Hepatocyte (in vitro differentiated cells): Measurements from ENCODE around the gene ARMH3. TPM values are rescaled to one million over a fixed set of nuclear protein-coding genes. Genes with fewer than 3 reads are reported as not detected.

Source experiments
- DNase-seq: peaks from one replicate; pipeline ENCODE4 v3.0.0-alpha.2; 2016; ENCODE audit warnings: low spot score
- H2AFZ ChIP-seq: fragments of 200-600 bp; sonication (generic); 2 replicates; pipeline ENCODE4 v1.6.0; 2016; ENCODE audit warnings: antibody characterized with exemption, mild to moderate bottlenecking
- H3K27ac ChIP-seq: fragments of 200-600 bp; sonication (generic); 2 replicates; pipeline ENCODE4 v1.5.1; 2016; ENCODE audit warnings: mild to moderate bottlenecking
- H3K27me3 ChIP-seq: fragments of 200-600 bp; sonication (generic); 2 replicates; pipeline ENCODE4 v1.6.1; 2016
- H3K36me3 ChIP-seq: fragments of 200-600 bp; sonication (generic); replicated peaks from 2 replicates; pipeline ENCODE4 v1.5.1; 2016; ENCODE audit warnings: low read depth; ENCODE audit not compliant: insufficient read depth
- H3K4me1 ChIP-seq: fragments of 200-600 bp; sonication (generic); 2 replicates; pipeline ENCODE4 v1.5.1; 2016; ENCODE audit warnings: mild to moderate bottlenecking, moderate library complexity; ENCODE audit not compliant: insufficient read depth
- H3K4me2 ChIP-seq: fragments of 200-600 bp; sonication (generic); 2 replicates; pipeline ENCODE4 v1.6.0; 2016
- H3K4me3 ChIP-seq: fragments of 200-600 bp; sonication (generic); 2 replicates; pipeline ENCODE4 v1.5.1; 2016; ENCODE audit warnings: mild to moderate bottlenecking
- H3K79me2 ChIP-seq: fragments of 200-600 bp; sonication (generic); 2 replicates; pipeline ENCODE4 v1.6.0; 2017; ENCODE audit warnings: mild to moderate bottlenecking
- H3K9me2 ChIP-seq: fragments of 200-600 bp; sonication (generic); replicated peaks from 2 replicates; pipeline ENCODE4 v1.6.0; 2017; ENCODE audit warnings: mild to moderate bottlenecking; ENCODE audit not compliant: insufficient read depth
- H3K9me3 ChIP-seq: fragments of 200-600 bp; sonication (generic); 2 replicates; pipeline ENCODE4 v1.5.1; 2016; ENCODE audit warnings: low read depth, mild to moderate bottlenecking
- H4K20me1 ChIP-seq: fragments of 200-600 bp; sonication (generic); 2 replicates; pipeline ENCODE4 v1.6.0; 2016; ENCODE audit warnings: mild to moderate bottlenecking; ENCODE audit not compliant: insufficient read depth, poor library complexity, severe bottlenecking
- EZH2 ChIP-seq: fragments of 200-600 bp; sonication (generic); IDR thresholded peaks from 2 replicates; pipeline ENCODE4 v1.6.1; 2016; ENCODE audit warnings: antibody characterized with exemption, mild to moderate bottlenecking, borderline replicate concordance
- EZH2phosphoT487 ChIP-seq: fragments of 200-600 bp; sonication (generic); IDR thresholded peaks from one replicate; pipeline ENCODE4 v1.6.1; 2018; ENCODE audit warnings: antibody characterized with exemption, mild to moderate bottlenecking, low read depth, moderate library complexity; ENCODE audit not compliant: unreplicated experiment, severe bottlenecking
- WGBS: methylation state at CpG from one replicate; pipeline ENCODE4 v1.1.6; 2016; ENCODE audit warnings: low lambda C conversion rate; ENCODE audit errors: missing lambda C conversion rate; 5-methylcytosine and 5-hydroxymethylcytosine counted together
- polyA plus RNA-seq: library from polyadenylated mRNA; unstranded; fragments of >200 nt; fragmentation: Nextera tagmentation; extraction: Ambion mirVana; gene quantifications from 2 replicates; pipeline ENCODE4 v1.2.1, GENCODE V29; 2016
- total RNA-seq: library from RNA; depleted of rRNA; stranded (reverse); fragments of >200 nt; gene quantifications from 2 replicates; pipeline ENCODE4 v1.2.3, GENCODE V29; 2014
- TF ChIP-seq, protein P1 (sequence below): fragments of 200-600 bp; sonication (generic); IDR thresholded peaks from 2 replicates; pipeline ENCODE4 v1.5.1; 2016; ENCODE audit warnings: antibody characterized with exemption, mild to moderate bottlenecking; ENCODE audit not compliant: poor library complexity

The ARMH3 gene
- total and polyA plus RNA-seq, 2 experiments from 2014 or later: 10.6 to 15.1 TPM

DNA sequence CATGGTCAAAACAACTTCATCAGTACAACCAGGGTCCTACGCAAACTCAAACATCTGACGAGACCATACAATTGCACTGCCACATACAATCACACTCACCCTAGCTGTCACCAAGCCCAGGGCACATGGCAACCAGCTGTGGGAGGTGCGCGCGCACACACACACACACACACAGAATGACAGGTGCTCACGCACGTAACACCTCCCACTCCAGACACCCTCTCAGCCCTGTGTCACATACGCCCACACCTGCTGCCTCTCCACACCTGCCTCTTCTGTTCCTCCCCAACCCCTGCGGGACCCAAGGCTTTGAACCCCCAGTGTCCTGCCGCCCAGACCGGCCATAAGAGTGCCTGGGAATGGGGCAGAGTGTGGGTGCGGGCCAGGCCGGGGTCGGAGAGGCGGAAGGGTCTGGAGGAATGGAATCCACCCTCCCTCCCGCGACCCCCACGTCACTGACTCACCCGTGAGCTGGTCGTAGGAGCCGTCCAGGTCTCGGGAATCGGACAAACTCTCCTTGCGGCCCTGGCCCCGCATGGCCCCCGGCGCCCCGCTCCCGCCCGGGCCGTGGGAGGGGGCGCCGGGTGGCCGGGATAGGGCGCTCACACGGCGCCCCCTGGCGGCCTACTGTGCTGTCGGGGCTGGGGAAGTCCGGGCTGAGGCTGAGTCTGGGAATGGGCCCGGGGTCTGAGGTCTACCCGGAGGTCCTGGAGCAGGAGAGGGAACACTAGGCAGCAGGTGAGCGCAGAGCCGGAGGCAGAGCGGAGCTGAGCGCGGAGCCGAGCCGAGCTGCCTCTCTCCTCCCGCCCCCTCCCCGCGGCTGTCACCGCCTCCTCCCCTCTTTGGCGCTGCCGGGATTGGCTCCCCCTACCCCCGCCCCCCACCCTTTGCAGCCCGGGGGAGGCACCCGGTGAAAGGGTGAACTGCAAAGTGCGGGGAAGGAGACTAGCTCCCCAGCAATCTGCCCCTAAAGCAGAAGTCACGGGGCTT lies 212.6 kb downstream of the ARMH3 start, which contains the start of gene KCNIP2:
KCNIP2 (minus strand) TSS at position 769 of the 990 bp plus-strand sequence; CDS start at position 537, 232 bp downstream.
- Histone ChIP-seq H3K4me2 (peak within 1 kb of the TSS; percentile 75), H3K36me3 (no peaks in the 10 kb centered on the region), H2AFZ (no peak within 1 kb of the TSS), H3K79me2 (no peaks in the 10 kb centered on the region), H4K20me1 (peaks cover 24% of the 10 kb centered on the region), H3K9me3 (no peaks in the 10 kb centered on the region), H3K27me3 (peaks cover 14% of the 10 kb centered on the region), H3K9me2 (no peaks in the 10 kb centered on the region), H3K4me3 (no peak within 1 kb of the TSS), H3K27ac (no peak within 1 kb of the TSS), H3K4me1 (peaks cover 13% of the 10 kb centered on the region)
- WGBS: 38% methylated on average over 25 of the region's 60 CpGs
- DNase-seq: peak; percentile 50
- no peak for TF ChIP-seq EZH2
- TF ChIP-seq, protein P1, sequence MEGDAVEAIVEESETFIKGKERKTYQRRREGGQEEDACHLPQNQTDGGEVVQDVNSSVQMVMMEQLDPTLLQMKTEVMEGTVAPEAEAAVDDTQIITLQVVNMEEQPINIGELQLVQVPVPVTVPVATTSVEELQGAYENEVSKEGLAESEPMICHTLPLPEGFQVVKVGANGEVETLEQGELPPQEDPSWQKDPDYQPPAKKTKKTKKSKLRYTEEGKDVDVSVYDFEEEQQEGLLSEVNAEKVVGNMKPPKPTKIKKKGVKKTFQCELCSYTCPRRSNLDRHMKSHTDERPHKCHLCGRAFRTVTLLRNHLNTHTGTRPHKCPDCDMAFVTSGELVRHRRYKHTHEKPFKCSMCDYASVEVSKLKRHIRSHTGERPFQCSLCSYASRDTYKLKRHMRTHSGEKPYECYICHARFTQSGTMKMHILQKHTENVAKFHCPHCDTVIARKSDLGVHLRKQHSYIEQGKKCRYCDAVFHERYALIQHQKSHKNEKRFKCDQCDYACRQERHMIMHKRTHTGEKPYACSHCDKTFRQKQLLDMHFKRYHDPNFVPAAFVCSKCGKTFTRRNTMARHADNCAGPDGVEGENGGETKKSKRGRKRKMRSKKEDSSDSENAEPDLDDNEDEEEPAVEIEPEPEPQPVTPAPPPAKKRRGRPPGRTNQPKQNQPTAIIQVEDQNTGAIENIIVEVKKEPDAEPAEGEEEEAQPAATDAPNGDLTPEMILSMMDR: peak; percentile 44

DNA sequence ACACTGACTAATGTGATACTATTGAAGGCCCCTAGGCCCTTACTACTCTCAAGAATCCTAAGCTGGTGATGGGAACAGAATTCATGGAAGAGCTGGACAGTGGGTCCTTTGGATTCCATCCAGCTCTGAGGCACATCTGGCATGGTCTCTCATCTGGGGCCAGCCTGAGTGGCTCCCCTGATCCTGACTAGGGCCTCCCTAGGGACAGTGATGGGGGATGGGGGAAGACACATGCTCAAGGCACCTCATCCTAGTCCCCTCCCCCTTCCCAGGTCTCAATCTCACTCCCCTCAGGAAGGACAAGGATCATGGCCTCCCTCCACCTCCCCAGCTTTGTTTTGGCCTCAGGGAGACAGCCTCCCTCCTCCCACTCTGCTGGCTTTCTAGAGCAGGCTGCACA lies 214.1 kb downstream of the ARMH3 start:
- no peak for TF ChIP-seq EZH2phosphoT487
- TF ChIP-seq, protein P1: no peak
- no peak for TF ChIP-seq EZH2
- Histone ChIP-seq H3K9me2 (no peaks in the 10 kb centered on the region), H2AFZ (no peak overlapping the region), H3K79me2 (no peaks in the 10 kb centered on the region), H3K4me2 (no peak overlapping the region), H3K27ac (no peak overlapping the region), H3K9me3 (no peaks in the 10 kb centered on the region), H3K4me1 (peaks cover 18% of the 10 kb centered on the region), H3K27me3 (peaks cover 14% of the 10 kb centered on the region), H4K20me1 (peaks cover 24% of the 10 kb centered on the region), H3K36me3 (no peaks in the 10 kb centered on the region), H3K4me3 (no peak overlapping the region)
- no peak for DNase-seq

DNA sequence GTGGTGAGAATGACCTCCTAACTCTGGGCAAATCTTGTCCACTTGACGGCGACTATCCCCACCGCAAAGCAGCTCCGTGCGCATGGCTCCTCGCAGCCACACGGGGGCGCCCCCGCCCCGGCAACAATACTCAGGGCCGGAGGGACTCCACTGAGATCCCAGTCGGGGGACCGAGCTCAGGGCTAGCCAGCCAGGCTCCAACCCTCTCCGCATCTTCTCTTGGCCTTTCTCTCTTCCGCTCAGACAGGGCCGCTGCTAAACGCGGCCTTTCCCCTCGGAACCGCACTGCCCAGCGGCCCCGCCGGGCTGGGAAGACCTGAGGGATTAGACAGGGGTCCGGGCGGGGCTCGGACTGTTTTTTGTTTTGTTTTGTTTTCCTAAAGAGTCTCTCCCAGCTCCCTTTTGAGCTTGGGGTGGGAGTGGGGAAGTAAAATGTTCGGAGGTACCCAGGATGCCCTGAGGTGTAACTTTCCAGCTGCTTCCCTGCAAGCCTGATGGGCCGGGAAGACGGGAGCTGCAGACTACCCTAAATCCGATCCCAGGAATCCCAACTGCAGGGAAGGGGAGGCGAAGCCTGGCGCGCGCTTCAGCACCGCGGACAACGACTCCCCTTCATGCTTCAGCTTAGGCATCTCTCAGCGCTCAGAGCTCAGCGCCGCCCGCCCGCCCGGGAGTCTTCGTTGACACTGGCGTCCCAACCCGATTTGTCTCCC lies 215.1 kb downstream of the ARMH3 start:
- H3K27ac ChIP-seq: no peak overlapping the region
- H2AFZ ChIP-seq: no peak overlapping the region
- H3K4me1 ChIP-seq: peaks cover 18% of the 10 kb centered on the region
- no peak for TF ChIP-seq EZH2
- TF ChIP-seq, protein P1: peak; percentile 86
- no peak for TF ChIP-seq EZH2phosphoT487
- no peak overlapping the region for H3K4me3 ChIP-seq
- no peaks in the 10 kb centered on the region for H3K9me2 ChIP-seq
- peak; percentile 91 for DNase-seq
- peak overlapping the region; percentile 90 for H3K4me2 ChIP-seq
- H3K9me3 ChIP-seq: no peaks in the 10 kb centered on the region
- H3K79me2 ChIP-seq: no peaks in the 10 kb centered on the region
- 4% methylated on average over 44 of the region's 46 CpGs for WGBS
- H4K20me1 ChIP-seq: peaks cover 24% of the 10 kb centered on the region
- no peaks in the 10 kb centered on the region for H3K36me3 ChIP-seq
- H3K27me3 ChIP-seq: peaks cover 14% of the 10 kb centered on the region
